HepG2 (cell line): Measurements from ENCODE around the gene CPT1B. TPM values are rescaled to one million over a fixed set of nuclear protein-coding genes. Genes with fewer than 3 reads are reported as not detected.
A peak's percentile ranks its signal among the peaks of the same experiment; 100 is the strongest.

ENCODE experiments used
- CBX5 ChIP-seq: sonication (generic); formaldehyde crosslinking; IDR thresholded peaks from 2 replicates; pipeline ENCODE4 v1.4.0; 2020; ENCODE audit warnings: missing genetic modification reagents, borderline replicate concordance
- HIC2 ChIP-seq: sonication (generic); formaldehyde crosslinking; IDR thresholded peaks from 2 replicates; pipeline ENCODE4 v1.9.0; 2022; ENCODE audit warnings: low read depth, missing genetic modification reagents
- HNRNPLL ChIP-seq: fragments of 200-400 bp; formaldehyde crosslinking; IDR thresholded peaks from 2 replicates; pipeline ENCODE4 v1.6.1; 2017; ENCODE audit warnings: mild to moderate bottlenecking, low read depth, low read length; ENCODE audit not compliant: poor library complexity, severe bottlenecking
- LCORL ChIP-seq, 2 experiments: fragments of 450-650 bp in 1 of 2; sonication (generic) in 1 of 2; formaldehyde crosslinking in 1 of 2; IDR thresholded peaks; 2 replicates each; pipeline versions ENCODE4 v1.5.0 to v1.6.1; 2017 to 2020; ENCODE audit warnings: antibody characterized with exemption in 1 of 2, missing genetic modification reagents in 1 of 2
- MXD3 ChIP-seq: IDR thresholded peaks from 2 replicates; pipeline ENCODE4 v1.6.1; 2016; ENCODE audit warnings: mild to moderate bottlenecking, missing biosample characterization, missing genetic modification reagents
- NCOA5 ChIP-seq: sonication (generic); formaldehyde crosslinking; IDR thresholded peaks from 2 replicates; pipeline ENCODE4 v1.4.0; 2020; ENCODE audit warnings: missing genetic modification reagents
- REL ChIP-seq: sonication (generic); formaldehyde crosslinking; conservative IDR thresholded peaks from 2 replicates; pipeline ENCODE4 v1.8.0; 2022; ENCODE audit warnings: mild to moderate bottlenecking, missing genetic modification reagents, moderate library complexity
- SIN3A ChIP-seq: IDR thresholded peaks from 2 replicates; pipeline ENCODE4 v1.6.1; 2011; ENCODE audit warnings: low read depth, mild to moderate bottlenecking, control low read depth, low read length, borderline replicate concordance
- SRY ChIP-seq: sonication (generic); formaldehyde crosslinking; IDR thresholded peaks from 2 replicates; pipeline ENCODE4 v1.8.0; 2022; ENCODE audit warnings: mild to moderate bottlenecking, missing genetic modification reagents
- TFE3 ChIP-seq: IDR thresholded peaks from 2 replicates; pipeline ENCODE4 v1.6.1; 2016
- ZFX ChIP-seq: sonication (generic); formaldehyde crosslinking; IDR thresholded peaks from 2 replicates; pipeline ENCODE4 v1.4.0; 2020; ENCODE audit warnings: mild to moderate bottlenecking, low read depth, missing genetic modification reagents, moderate library complexity
- ZNF136 ChIP-seq: sonication (generic); formaldehyde crosslinking; IDR thresholded peaks from 2 replicates; pipeline ENCODE4 v1.8.1; 2022; ENCODE audit warnings: low read depth, mild to moderate bottlenecking, moderate library complexity, missing genetic modification reagents
- ZNF414 ChIP-seq: sonication (generic); formaldehyde crosslinking; IDR thresholded peaks from 2 replicates; pipeline ENCODE4 v1.5.0; 2020; ENCODE audit warnings: missing genetic modification reagents
- ZNF547 ChIP-seq: sonication (generic); formaldehyde crosslinking; IDR thresholded peaks from 2 replicates; pipeline ENCODE4 v1.5.1; 2020; ENCODE audit warnings: mild to moderate bottlenecking, missing genetic modification reagents
- ZNF567 ChIP-seq: sonication (generic); formaldehyde crosslinking; IDR thresholded peaks from 2 replicates; pipeline ENCODE4 v1.8.1; 2023; ENCODE audit warnings: mild to moderate bottlenecking, missing genetic modification reagents, borderline replicate concordance
- ZNF598 ChIP-seq: sonication (generic); formaldehyde crosslinking; IDR thresholded peaks from 2 replicates; pipeline ENCODE4 v1.5.1; 2020; ENCODE audit warnings: mild to moderate bottlenecking, missing genetic modification reagents, borderline replicate concordance
- ZNF691 ChIP-seq: sonication (generic); formaldehyde crosslinking; IDR thresholded peaks from 2 replicates; pipeline ENCODE4 v1.4.0; 2020; ENCODE audit warnings: missing genetic modification reagents, low read depth, mild to moderate bottlenecking, borderline replicate concordance
- ZSCAN22 ChIP-seq: sonication (generic); formaldehyde crosslinking; IDR thresholded peaks from 2 replicates; pipeline ENCODE4 v1.4.0; 2020; ENCODE audit warnings: mild to moderate bottlenecking, missing genetic modification reagents
- ZSCAN31 ChIP-seq: sonication (generic); formaldehyde crosslinking; IDR thresholded peaks from 2 replicates; pipeline ENCODE4 v1.5.0; 2020; ENCODE audit warnings: low read depth, mild to moderate bottlenecking, missing genetic modification reagents
- polyA plus RNA-seq, 8 experiments: library from polyadenylated mRNA; depleted of rRNA in 3 of 8; stranded (reverse) in 7 of 8; unstranded in 1 of 8; fragments of >200 nt; fragmentation: Illumina TruSeq in 4 of 8; extraction: Trizol in 4 of 8; gene quantifications; 2 replicates each; pipeline versions ENCODE4 v1.2.1 to v1.2.3, GENCODE V29; 2011 to 2016; ENCODE audit warnings: low read depth in 4 of 8, missing spikeins in 1 of 8, mixed read lengths in 1 of 8; ENCODE audit not compliant: insufficient read depth in 1 of 8
- total RNA-seq, 5 experiments: library from RNA; depleted of rRNA; stranded (reverse); fragments of >200 nt; fragmentation: Illumina TruSeq; extraction: Trizol; gene quantifications; 2 replicates each; pipeline ENCODE4 v1.2.3, GENCODE V29; 2016; ENCODE audit warnings: low read depth in 1 of 5

CPT1B gene
- total and polyA plus RNA-seq, 2 of the 13 experiments (the other 11 are each of a cell fraction or from before 2014, with no cell fraction given) = 9.2 to 19.5 TPM

- TF ChIP-seq ZNF691 (CRISPR knock-in tag) (0 out of 2 replicates have a peak, but pooled peaks have one; percentile 30), HIC2 (CRISPR knock-in tag) (peak; percentile 70; the same call in 1 of the 2 replicates), REL (CRISPR knock-in tag) (0 out of 2 replicates have a peak, but pooled peaks have one; percentile 20), LCORL (IDR thresholded peaks at IDR 0.05) (no peak), LCORL (CRISPR knock-in tag; IDR thresholded peaks at IDR 0.05) (0 out of 2 replicates have a peak, but pooled peaks have one; percentile 7), ZNF567 (CRISPR knock-in tag) (no peak), SIN3A (peak; percentile 17; the same call in 1 of the 2 replicates), SRY (CRISPR knock-in tag) (peak; percentile 12; the same call in 1 of the 2 replicates), TFE3 (CRISPR knock-in tag) (no peak), ZSCAN31 (CRISPR knock-in tag) (peak; percentile 27; the same call in 1 of the 2 replicates), MXD3 (CRISPR knock-in tag) (0 out of 2 replicates have a peak, but pooled peaks have one; percentile 3), ZNF414 (CRISPR knock-in tag) (0 out of 2 replicates have a peak, but pooled peaks have one; percentile 4), HNRNPLL (peak; percentile 71), ZSCAN22 (no peak), ZNF547 (CRISPR knock-in tag) (no peak), ZNF598 (no peak), NCOA5 (no peak), ZFX (CRISPR knock-in tag) (no peak), ZNF136 (CRISPR knock-in tag) (no peak), CBX5 (no peak)
Observed at GRCh38 chr22:50583294-50583861, 5.2 kb upstream of the CPT1B start (continued).
